Measurements from ENCODE around the gene ENTREP1.
"Not testable (repeated sequence)": the region's sequence is repeated elsewhere in the genome, so short reads cannot be mapped to it uniquely, and the experiment has no call there.

Gene ENTREP1

GRCh38 chr9:69370430-69370829 is 45.4 kb downstream of the ENTREP1 start:
- DNase-seq, result no peak

DNA sequence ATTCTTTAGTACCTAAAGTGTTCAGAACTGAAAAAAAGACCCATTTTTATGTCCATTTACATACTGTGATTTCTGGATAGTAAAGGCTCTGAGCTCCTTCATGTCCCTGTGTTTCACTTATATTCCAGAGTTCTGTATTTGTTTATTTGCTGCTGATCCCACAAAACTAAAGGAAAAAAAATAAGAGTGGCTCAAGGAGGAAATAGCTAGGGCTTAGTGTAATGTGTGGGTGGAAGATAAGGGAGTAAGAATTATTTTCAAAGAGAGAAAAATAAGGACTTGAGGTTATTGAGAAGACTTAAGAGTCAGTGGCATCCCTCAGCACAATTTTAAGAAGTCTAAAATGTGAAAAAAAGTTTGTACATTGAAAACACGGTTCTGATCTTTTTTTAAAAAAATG is 46.0 kb downstream of the ENTREP1 start:
- DNase-seq, result no peak

- peak; percentile 44 for DNase-seq
These were observed 51.6 kb downstream of the ENTREP1 start for GRCh38 chr9:69376651-69377050.

DNA sequence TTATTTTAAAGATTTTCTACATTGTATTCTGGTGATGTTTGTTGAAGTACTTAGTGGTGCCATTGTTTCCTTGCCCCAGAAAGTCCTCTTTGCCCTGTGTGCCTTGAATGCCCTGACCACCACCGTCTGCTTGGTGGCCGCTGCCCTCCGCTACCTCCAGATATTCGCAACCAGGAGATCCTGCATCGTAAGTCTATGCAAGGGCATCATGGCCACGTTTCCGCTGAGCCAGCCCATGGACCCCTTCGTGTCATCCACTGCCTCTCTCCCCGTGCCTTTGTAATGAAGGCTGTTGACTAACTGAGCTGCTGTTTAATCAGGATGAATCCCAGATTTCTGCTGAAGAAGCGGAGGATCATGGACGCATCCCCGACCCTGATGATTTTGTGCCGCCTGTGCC is 52.3 kb downstream of the ENTREP1 start:
- DNase-seq, result no peak

GRCh38 chr9:69377981-69378380 is 53.0 kb downstream of the ENTREP1 start:
- no peak for DNase-seq

DNA sequence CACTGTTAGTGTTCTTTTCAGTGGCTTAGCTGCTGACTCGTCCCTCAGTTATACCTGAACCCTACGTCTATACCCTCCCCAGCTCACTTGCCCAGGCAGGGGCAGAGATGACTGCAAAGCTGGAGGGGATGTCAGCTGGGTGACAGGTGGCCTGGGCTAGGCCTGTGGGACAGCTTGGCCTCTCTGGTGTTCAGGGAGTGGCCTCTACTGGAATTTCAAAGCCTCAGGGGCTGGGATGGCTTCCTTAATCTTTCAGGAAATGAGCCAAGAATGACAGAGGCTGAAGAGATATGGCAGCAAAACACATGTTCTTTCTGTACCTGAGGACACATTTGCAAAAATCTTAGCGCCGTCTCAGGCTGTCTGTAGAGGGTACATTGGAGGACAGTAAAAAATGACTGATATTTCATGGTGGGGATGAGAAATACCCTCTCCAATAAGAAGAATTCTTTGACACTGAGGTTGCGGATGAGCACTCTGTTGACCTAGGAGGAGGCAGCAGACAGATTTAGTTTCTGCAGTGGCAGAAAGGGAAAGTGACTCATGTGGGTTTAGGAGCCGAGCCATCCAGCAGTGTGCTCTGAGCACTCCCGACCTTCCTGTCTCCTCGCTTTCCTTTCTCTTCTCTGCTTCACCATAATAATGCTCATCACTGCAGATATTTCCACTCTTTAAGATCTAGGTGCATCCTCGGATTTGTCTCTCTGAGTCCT is 54.4 kb downstream of the ENTREP1 start:
- no peak for DNase-seq

DNA sequence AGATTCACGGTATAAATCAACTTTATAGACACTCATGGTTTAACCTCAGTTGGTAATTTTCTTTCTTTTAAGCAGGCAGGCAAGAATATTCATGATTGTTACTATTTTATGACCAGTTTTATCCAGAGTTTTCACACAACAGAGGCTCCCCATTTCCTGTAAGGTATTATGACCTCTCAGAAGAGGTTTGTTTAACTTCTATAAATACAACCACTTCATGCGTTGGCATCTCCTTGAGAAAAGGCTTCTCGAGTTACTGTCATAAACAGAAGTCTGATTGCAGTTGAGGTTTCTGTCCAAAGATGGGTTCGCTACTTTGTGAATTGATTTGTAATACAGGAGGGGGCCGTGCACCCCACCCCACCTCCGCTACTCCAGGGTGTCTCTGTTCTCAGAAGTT is 55.3 kb downstream of the ENTREP1 start:
- DNase-seq, result no peak

DNA sequence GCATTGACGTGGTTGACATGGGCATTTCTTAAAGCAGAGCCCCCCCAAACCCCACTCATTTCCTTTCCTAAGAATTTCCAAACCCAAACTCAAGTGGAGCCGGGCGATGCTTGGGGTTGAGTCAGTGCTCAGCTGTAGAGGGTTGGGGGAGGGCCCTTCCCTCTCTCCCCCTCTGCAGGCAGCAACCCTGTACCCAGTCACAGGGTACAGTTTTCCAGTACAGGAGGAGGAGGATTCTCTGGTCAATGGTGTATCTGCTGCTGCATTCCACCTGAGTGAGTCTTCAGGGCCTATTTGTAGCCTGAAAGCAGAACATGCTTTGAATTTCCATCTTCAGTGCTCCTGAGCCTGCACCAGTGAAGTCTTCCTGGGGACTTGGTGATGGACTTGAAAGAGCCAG is 55.8 kb downstream of the ENTREP1 start:
- no peak for DNase-seq

DNA sequence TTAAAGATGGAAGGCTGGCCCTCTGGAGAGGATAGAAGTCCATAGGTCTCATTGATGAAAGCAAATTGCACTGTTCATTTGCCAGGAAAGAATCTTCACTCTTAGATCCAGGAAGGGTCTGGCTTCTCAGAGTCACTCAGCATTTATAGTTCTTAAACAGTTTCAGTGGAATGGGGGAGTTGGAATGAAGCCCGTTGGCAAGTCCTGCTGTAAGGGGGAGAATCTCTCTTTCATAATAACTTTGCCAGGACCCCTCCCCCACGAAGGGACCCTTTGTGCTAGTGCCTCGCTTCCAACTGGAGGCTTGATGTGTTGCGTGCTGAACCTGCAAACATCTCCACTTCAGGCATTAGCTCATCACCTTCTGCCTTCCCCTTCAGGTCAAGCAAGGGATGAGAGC is 57.1 kb downstream of the ENTREP1 start:
- no peak for DNase-seq

GRCh38 chr9:69385581-69386033 is 60.6 kb downstream of the ENTREP1 start:
- no peak for DNase-seq

GRCh38 chr9:69386651-69387050 is 61.6 kb downstream of the ENTREP1 start:
- DNase-seq, result no peak

DNA sequence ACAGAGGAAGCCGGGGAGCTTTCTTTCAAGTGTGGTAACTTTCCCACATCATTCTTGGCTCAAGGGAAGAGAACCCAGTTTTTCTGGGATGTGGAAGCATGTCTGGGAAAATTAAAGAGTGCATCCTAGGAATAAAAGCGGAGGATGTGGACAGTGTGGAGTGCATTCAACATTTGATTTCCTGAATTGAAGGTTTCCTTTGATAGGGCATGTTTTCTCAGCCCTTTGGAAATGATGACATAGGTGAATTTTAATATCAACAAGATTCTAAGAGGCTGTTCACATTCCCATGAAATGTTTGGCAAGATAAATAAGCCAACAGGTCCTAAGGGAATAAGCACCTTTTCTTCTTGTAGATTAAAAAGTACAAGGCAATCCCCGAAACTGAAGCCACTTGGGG is 63.6 kb downstream of the ENTREP1 start:
- no peak for DNase-seq

- no peak for DNase-seq
These were observed 64.5 kb downstream of the ENTREP1 start for GRCh38 chr9:69389437-69389995.

DNA sequence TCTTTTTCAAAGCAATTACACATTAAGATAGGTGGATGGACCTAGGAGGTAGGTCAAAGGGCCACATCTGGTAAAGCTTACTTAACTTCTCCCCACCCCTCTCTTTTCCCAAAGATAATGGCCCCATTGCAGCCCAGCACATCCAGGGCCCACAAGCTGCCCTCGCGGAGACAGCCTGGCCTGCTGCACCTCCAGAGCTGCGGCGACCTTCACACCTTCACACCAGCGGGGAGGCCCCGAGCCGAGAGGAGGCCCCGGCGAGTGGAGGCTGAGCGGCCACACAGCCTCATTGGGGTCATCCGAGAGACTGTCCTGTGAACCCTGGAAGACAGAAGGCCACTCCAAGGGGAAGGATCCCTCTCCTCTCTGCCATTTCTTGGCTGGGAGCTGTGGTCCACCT is 66.5 kb downstream of the ENTREP1 start:
- no peak for DNase-seq

DNA sequence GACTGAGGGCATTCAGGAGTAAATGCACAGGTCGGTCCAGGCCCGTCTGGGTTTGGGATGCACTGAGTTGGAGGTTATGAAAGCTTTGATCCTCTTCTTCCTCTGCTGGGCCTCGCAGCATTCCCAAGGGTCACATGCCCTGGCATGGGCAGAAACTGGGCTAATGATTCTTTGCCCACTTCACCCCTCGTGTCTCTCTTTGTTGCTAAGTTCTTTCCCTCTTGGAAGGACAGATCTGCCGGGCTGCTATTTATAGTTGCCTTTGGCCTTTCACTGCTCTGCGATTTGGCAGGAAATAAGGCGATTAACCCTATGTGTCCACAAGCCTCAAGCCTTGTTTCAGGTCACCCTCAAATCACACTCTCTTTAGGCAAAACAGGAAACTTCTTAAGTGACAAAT is 66.9 kb downstream of the ENTREP1 start:
- no peak for DNase-seq

- DNase-seq, result no peak
These were observed 67.8 kb downstream of the ENTREP1 start for GRCh38 chr9:69392826-69393225.

GRCh38 chr9:69393425-69393824 is 68.4 kb downstream of the ENTREP1 start:
- no peak for DNase-seq

GRCh38 chr9:69395718-69396117 is 70.7 kb downstream of the ENTREP1 start:
- DNase-seq, result no peak

GRCh38 chr9:69396759-69397158 is 71.7 kb downstream of the ENTREP1 start:
- no peak for DNase-seq

GRCh38 chr9:69397384-69398214 is 72.6 kb downstream of the ENTREP1 start:
- DNase-seq, result no peak

GRCh38 chr9:69400470-69400869 is 75.5 kb downstream of the ENTREP1 start:
- DNase-seq, result no peak

DNA sequence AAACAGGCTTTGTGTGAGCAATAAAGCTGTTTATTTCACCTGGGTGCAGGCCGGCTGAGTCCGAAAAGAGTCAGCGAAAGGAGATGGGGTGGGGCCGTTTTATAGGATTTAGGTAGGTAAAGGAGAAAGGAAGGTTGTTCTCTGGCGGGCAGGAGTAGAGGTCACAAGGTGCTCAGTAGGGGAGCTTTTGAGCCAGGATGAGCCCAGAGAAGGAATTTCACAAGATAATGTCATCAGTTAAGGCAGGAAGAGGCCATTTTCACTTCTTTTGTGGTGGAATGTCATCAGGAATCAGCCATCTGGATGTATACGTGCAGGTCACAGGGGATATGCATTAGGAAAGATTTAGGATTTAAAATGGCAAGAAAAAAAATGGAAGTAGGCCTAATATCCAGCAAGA is 84.9 kb downstream of the ENTREP1 start:
- DNase-seq, result not testable (repeated sequence)

DNA sequence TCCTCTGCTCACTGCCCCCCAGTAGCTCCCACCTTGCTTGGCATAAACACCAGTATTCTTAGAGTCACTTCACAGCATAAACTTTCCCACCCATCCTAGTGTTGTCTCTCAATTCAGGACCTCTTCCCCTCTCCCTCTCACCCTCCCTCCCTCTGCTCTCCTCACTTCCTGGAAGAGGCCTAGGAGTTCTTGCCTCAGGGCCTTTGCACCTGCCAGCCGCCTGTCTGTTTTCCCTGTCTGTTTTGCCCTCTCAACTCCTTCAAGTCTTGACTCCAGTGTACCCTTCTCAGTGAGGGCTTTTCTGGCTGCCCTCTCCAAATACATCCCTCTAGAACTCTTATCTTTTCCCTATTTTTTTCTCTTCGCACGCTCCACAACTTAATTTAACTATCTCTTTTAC is 86.2 kb downstream of the ENTREP1 start:
- DNase-seq, result no peak

Data from right hindlimb (tissue), 1 donor.